HG03558 (cell line): Measurements from ENCODE around the gene ARHGEF7.

Source experiments
- ATAC-seq: cut with Tn5 transposase; IDR thresholded peaks from one replicate; pipeline ENCODE4 v1.9.1; 2021; ENCODE audit warnings: moderate number of reproducible peaks; ENCODE audit not compliant: unreplicated experiment; ENCODE audit errors: extremely low read depth

ARHGEF7 gene

GRCh38 chr13:111314852-111315251 lies 199.7 kb downstream of the ARHGEF7 start:
- no peak for ATAC-seq

DNA sequence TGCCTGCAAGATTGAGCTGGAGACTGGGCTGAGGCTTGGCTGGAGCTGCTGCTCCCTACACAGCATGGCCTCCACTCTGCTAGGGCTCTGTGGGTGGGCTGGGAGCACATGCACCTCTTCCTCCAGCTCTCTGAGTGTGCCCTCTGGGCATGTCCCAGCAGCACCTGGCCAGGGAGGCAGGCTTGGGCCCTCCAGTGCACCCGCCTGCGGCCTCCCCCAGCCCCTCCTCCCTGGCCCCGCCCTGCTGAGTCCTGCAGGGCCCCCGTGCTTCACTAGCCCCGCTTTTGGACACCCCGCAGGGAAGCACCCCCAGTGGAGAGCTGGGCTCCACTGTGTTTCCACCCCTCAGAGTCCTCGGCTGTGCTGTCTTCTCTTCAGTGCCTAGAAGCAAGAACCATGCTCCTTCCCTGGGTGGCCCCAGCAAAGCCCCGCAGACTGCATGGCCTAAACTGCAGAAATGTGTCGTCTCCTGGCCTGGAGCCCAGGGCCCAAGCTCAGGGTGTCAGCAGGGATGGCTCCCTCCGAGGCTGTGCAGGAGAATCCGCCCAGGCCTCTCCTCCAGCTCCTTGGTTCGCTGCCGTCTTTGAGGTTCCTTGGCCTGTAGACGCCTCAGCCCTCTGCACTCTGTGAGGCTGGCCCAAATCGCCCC lies 200.4 kb downstream of the ARHGEF7 start:
- ATAC-seq = no peak

GRCh38 chr13:111316161-111316730 lies 201.1 kb downstream of the ARHGEF7 start:
- no peak for ATAC-seq

- no peak for ATAC-seq
Measured at GRCh38 chr13:111317042-111317550, 202.0 kb downstream of the ARHGEF7 start.

DNA sequence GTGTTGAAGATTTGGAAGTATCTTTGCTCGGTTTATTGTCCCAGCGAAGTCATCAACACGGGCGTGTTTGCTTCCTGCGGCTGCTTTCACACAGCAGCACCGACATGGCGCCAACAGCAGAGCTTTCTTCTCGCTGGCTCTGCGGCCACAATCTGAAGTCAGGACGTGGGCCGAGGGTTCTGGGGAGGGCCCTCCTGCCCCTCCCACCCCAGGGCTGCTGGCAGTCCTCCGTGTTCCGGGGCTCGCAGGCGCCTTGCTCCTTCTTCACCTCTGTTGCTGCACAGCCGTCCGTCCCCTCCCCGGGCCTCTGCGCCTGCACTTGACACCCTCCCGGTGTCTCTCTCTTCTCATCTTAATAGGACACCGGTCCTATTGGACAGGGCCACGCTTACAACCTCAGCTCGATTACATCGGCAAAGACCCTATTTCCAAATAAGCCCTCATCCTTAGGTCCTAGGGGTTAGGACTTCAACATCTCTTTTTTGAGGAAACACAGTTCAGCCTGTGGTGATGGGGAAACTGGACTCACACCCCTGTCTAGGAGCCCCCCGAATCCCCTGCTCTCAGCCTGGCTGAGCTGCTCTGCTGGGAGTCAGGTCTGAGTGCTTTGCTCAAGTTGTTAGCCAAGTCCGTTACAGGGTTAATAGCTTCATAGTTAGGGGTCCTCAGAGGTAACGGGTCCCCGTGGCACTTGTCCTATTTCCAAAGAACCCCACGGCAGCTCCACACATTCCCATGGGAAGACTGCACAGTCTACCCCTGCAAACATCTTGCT lies 202.6 kb downstream of the ARHGEF7 start:
- no peak for ATAC-seq

- ATAC-seq = no peak
Measured at GRCh38 chr13:111318386-111318785, 203.3 kb downstream of the ARHGEF7 start.

DNA sequence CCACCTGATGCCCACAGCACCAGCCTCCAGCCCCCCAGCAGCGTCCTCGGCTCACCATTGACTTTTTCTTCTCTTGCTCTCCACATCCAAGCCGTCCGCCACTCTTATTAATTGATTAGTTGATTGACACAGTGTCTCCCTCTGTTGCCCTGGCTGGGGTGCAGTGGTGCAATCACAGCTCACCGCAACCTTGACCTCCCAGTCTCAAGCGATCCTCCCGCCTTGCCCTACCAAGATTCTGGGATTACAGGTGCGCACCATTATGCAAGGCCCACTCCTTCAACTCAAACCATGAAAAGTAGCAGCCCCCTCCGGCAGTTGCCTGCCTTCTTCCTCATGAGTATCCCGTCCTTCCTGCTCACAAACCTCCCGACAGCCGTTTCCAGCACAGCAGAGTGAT lies 204.4 kb downstream of the ARHGEF7 start:
- no peak for ATAC-seq

DNA sequence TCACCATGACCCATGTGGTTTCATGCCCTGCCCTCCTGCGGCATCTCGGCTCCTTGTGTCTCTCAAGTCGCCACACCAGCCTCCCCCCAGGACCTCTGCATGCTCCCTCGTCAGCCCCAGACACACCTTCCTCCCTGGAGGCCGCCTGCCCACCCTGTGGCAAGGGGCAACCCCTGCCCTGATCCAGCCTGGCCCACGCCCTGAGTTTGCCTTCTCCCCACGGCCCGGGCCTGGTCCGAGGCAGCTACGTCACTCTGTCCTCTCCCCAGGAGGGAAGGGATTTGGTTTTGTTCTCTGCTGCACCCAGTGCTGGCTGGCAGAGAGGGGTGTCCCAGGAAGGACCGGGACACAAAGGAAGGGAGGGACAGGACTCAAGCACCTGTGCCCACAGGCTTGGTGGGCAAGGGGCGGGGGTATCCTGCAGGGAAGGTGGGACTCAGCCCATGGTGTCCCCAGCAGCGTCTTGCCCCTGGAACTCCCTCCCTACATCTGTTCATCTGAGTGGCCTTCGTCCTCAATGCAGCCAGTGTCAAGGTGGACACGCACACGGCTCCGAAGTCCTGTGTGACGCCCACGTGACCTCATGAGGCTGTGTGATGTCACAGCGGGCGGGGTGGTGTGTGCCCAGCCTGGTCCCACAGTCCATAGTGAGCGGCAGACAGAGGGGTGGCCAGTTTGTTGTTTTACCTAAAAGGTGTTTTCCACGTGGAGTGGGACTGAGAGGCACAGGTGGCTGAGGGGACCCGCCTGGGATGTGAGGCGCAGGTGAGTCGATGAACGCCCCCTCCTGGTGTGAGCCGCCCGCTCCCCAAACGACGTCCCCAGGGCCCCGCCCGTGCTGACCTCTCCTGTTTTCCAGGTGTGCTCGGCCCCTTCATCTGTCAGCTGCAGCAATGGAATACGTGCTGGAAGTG lies 205.1 kb downstream of the ARHGEF7 start, which contains the start of gene TEX29:
TEX29 (plus strand) TSS at position 645 of the 914 bp plus-strand sequence; CDS start at position 894, 249 bp downstream.
- no peak for ATAC-seq

- no peak for ATAC-seq
Measured at GRCh38 chr13:111322001-111322915, 207.1 kb downstream of the ARHGEF7 start.

GRCh38 chr13:111322916-111323331 lies 207.8 kb downstream of the ARHGEF7 start:
- ATAC-seq = no peak

GRCh38 chr13:111323549-111323948 lies 208.4 kb downstream of the ARHGEF7 start:
- ATAC-seq = no peak

DNA sequence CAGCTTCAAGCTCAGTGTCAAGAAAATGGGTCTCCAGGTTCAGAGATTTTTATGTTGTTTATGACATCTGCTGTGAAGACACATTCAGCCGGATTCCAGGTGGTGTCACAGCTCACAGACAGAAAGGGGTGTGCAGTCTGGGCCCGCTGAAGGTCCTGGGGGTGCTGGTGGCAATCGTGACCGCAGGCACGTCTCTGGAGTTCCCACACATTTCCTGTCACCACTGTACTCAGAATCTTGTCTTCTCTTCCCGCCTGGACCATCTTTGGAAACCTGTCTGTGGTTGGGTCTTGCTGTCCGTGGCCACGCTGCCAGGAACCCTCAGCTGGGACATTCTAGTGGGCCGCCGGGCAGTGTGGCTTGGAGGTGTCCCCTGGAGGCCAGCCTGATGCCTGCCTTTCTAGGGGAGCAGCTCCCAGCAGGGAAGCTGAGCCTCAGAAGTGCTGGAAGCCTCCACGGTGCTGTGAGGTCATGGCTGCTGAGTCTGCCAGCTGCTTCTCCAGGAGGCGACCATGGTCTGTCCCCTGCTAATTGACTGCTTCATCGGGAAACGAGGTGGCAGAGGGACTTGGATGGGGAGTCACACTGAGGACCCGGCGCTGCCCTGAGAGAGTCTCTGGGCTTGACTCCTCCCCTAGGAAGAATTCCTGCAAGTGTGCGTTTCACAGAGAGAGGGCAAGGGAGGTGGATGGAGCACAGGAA lies 209.0 kb downstream of the ARHGEF7 start:
- ATAC-seq = no peak

- no peak for ATAC-seq
Measured at GRCh38 chr13:111324736-111325135, 209.6 kb downstream of the ARHGEF7 start.

GRCh38 chr13:111325146-111325890 lies 210.2 kb downstream of the ARHGEF7 start:
- no peak for ATAC-seq

DNA sequence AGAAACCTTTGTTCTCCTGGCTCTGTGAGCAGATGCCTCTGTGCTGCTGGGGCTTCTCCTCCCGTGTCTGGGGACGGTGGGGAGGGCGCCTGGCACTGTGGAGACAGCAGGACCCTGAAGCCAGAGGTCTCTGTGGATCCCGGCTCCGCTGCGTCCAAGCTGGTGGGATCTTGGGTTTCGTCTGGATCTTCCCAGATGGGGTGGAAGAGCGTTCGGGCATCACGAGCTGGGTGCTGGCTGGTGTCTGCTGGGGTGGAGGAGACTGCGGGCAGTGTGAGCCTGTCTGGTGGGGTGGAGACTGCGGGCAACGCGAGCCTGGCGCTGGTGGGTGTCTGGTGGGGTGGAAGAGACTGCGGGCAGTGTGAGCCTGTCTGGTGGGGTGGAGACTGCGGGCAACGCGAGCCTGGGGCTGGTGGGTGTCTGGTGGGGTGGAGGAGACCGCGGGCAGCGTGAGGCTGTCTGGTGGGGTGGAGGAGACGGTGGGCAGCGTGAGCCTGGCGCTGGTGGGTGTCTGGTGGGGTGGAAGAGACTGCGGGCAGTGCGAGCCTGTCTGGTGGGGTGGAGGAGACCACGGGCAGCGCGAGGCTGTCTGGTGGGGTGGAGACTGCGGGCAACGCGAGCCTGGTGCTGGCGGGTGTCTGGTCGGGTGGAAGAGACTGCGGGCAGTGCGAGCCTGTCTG lies 211.0 kb downstream of the ARHGEF7 start:
- ATAC-seq = no peak

DNA sequence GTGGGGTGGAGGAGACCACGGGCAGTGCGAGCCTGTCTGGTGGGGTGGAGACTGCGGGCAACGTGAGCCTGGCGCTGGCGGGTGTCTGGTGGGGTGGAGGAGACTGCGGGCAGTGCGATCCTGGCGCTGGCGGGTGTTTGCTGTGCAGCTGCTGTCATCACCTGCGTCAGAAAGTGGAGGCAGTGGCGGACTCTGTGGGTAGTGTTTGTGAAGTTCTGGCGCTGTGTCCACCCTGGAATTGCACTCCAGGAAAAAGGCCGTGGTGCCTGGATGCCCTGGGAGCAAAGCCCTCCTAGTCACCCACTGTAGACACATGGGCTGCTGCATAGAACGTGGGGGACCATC lies 211.5 kb downstream of the ARHGEF7 start:
- ATAC-seq = no peak

DNA sequence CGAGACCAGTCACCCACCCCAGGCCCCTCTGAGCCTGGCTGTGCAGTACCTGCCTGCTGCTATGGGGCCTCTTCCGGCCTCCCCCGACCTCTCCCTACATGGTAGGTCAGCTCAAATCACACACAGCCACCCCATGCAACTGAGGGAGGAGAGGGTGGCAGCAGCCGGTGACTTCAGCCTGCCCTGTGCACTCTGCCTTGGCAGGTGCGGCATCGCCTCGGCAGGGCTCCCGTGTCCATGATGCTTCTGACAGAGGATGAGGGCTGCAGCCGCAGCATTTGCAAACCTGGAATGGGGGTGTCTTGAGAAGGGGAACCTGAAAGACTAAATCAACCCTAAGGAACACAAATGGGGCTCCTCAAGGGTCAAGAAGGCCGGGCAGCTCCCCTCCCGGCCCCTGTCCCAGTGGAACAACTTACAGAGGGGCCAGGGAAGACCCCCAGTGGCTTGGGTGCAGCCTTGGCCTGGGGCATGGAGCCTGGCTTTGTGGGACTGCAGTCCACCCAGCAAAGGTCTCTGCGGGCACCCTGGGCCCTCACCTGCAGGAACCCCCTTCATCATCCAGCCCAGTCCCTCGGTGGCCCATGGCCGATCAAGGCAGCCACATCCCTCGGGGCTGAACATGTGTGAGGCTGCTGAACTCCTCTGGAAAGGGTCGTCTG lies 212.0 kb downstream of the ARHGEF7 start:
- ATAC-seq = no peak
